AG04450 (cell line): ENCODE measurements around the gene DIP2A. TPM values are rescaled to one million over a fixed set of nuclear protein-coding genes. Genes with fewer than 3 reads are reported as not detected.

ENCODE experiments used
- CTCF ChIA-PET: fragments of 300-600, 350-600 bp; formaldehyde crosslinking; extraction: SDS; loops from one replicate; lab custom pipeline; 2022; ENCODE audit warnings: antibody characterized with exemption, inconsistent platforms; lab: Charles Lee
- POLR2A ChIA-PET: fragments of 350-600 bp; formaldehyde crosslinking; extraction: SDS; loops from one replicate; lab custom pipeline; 2021; ENCODE audit warnings: antibody characterized with exemption, inconsistent platforms; lab: Yijun Ruan, JAX
- DNase-seq: peaks from one replicate; pipeline ENCODE4 v3.0.0-alpha.2; 2011; ENCODE audit warnings: low read depth, low spot score
- H3K27ac ChIP-seq: one replicate; pipeline ENCODE4 v1.5.1; 2012; ENCODE audit warnings: low read depth, low read length, control low read depth
- H3K27me3 ChIP-seq: one replicate; pipeline ENCODE4 v1.6.0; 2012; ENCODE audit warnings: low read length; ENCODE audit not compliant: control insufficient read depth, insufficient read depth
- H3K4me3 ChIP-seq: 2 replicates; pipeline ENCODE4 v1.5.1; 2011; ENCODE audit warnings: mild to moderate bottlenecking, low read depth, low read length, control low read depth
- H3K9me3 ChIP-seq: 2 replicates; pipeline ENCODE4 v1.5.1; 2012; ENCODE audit warnings: low read length; ENCODE audit not compliant: control insufficient read depth, insufficient read depth
- CTCF ChIP-seq: IDR thresholded peaks from 2 replicates; pipeline ENCODE4 v1.5.1; 2011; ENCODE audit warnings: low read depth, low read length, control low read depth, inconsistent platforms
- polyA plus RNA-seq: library from polyadenylated mRNA; depleted of rRNA; stranded (reverse); fragments of >200 nt; gene quantifications from 2 replicates; pipeline ENCODE4 v1.2.3, GENCODE V29; 2011

The DIP2A gene
- polyA plus RNA-seq, 1 experiment, result 21.0 TPM

DNA sequence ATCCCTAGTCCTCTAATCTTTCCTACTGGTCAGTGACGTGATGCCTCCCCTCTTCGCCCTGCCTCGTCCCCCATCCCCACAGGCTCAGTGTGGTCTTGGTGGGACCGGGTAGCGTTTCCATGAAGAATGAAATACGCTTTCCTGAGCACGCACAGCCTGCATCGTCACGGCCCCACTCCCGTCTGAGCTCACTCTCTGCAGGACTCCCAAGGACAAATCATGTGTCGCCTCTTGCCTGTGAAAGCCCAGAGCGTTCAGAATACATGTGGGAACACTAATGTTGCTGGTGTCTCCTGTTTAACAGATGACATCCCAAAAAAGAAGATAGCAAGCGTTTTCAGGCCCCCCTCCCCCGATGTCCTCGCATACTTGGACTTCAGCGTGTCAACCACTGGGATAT lies 97.0 kb downstream of the DIP2A start:
- Histone ChIP-seq H3K27me3 (no peaks in the 10 kb centered on the region), H3K4me3 (no peak overlapping the region), H3K9me3 (no peaks in the 10 kb centered on the region), H3K27ac (no peak overlapping the region)
- ChIA-PET CTCF (no interaction called here), POLR2A (no interaction called here)
- TF ChIP-seq CTCF, result no peak
- no peak for DNase-seq

- no peak overlapping the region for H3K4me3 ChIP-seq
- ChIA-PET POLR2A (no interaction called here), CTCF (no interaction called here)
- H3K27me3 ChIP-seq, result no peaks in the 10 kb centered on the region
- H3K9me3 ChIP-seq, result no peaks in the 10 kb centered on the region; the same call in 1 of the 2 replicates
- no peak for TF ChIP-seq CTCF
- no peak for DNase-seq
- H3K27ac ChIP-seq, result no peak overlapping the region
Measured at GRCh38 chr21:46556802-46557201, 98.1 kb downstream of the DIP2A start.

DNA sequence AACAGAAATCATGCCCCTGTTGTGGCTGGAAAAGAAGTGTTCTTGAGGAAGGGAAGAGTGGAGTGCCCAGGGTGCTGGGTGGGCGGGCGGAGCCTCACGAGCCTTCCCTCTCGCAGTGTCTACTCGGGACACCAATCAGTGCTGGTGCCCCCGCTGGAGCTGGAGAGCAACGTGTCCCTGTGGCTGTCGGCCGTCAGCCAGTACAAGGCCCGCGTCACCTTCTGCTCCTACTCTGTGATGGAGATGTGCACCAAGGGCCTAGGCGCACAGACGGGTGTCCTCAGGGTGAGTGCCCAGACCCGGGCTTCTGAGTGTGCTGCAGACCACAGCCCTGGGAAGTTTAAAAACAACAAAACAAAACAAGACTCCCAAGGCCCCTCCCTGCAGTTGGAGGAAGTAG lies 98.8 kb downstream of the DIP2A start:
- no peak for DNase-seq
- CTCF ChIA-PET, result no interaction called here
- no peak overlapping the region for H3K27ac ChIP-seq

GRCh38 chr21:46557919-46558392 lies 99.3 kb downstream of the DIP2A start:
- Histone ChIP-seq H3K27ac (no peak overlapping the region), H3K4me3 (no peak overlapping the region), H3K9me3 (no peaks in the 10 kb centered on the region; the same call in 1 of the 2 replicates), H3K27me3 (no peaks in the 10 kb centered on the region)
- ChIA-PET POLR2A (no interaction called here), CTCF (no interaction called here)
- DNase-seq, result no peak
- TF ChIP-seq CTCF, result no peak

More for the DNA sequence above, 98.8 kb downstream of the DIP2A start:
- no peak overlapping the region for H3K4me3 ChIP-seq
- no peak for TF ChIP-seq CTCF
- POLR2A ChIA-PET, result no interaction called here
- H3K9me3 ChIP-seq, result no peaks in the 10 kb centered on the region; the same call in 1 of the 2 replicates
- no peaks in the 10 kb centered on the region for H3K27me3 ChIP-seq

DNA sequence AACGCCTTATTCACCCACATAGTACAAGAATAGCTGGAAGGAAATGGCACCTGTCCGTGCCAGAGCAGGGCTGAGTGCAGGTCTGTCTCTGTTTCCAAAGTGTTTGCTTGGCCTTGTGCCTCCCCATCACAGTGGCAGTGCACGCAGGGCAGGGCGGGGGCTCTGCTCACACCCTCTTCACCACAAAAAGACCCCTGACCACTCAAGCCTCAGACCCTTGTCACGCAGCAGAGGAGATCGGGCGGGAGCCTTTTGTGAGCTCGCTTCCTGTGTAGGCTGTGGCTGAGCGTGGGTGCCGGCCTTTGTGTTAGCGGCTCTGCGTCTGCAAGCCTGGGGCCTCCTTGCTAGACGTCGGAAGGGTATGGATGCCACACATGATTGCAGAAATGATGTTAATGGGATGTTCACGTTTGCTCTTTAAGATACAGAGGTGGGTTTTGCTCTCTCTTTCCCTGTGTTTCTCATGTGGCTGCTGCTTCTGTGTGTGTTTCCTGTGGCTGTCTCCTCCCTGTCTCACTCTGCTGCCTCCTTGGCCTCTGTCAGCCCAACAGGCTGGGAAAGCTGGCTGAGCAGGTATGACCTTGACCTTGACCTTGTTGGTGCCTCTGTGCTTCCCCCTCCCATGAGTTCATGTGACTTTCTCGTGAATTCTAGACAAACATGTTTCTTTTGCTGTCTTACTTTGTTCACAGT lies 100.7 kb downstream of the DIP2A start:
- POLR2A ChIA-PET, result interaction anchor here (0.6 kb wide), 1 partner anchor 33 kb away, joined by 3 read pairs; no protein-coding TSS in a partner anchor
- H3K9me3 ChIP-seq, result no peaks in the 10 kb centered on the region; the same call in 1 of the 2 replicates

More for the DNA sequence above, 100.7 kb downstream of the DIP2A start:
- Histone ChIP-seq H3K4me3 (no peak overlapping the region), H3K27me3 (no peaks in the 10 kb centered on the region), H3K27ac (no peak overlapping the region)
- DNase-seq, result no peak
- TF ChIP-seq CTCF, result no peak
- CTCF ChIA-PET, result interaction anchor here (0.6 kb wide), 1 partner anchor 590 kb away, joined by 3 read pairs; no protein-coding TSS in a partner anchor
